Left kidney (tissue), 2 donors: ENCODE data around the gene TBXAS1. TPM values are rescaled to one million over a fixed set of nuclear protein-coding genes. Genes with fewer than 3 reads are reported as not detected.
"Not testable (repeated sequence)": the region's sequence is repeated elsewhere in the genome, so short reads cannot be mapped to it uniquely, and the experiment has no call there.

ENCODE experiments used
- DNase-seq: peaks from one replicate; pipeline ENCODE4 v3.0.0-alpha.2; 2013
- polyA plus RNA-seq: library from polyadenylated mRNA; unstranded; fragments of 120-200 nt; gene quantifications from one replicate; pipeline ENCODE4 v1.2.1, GENCODE V29; 2013; ENCODE audit not compliant: insufficient read length

TBXAS1 gene
- polyA plus RNA-seq, 1 donor, result 35.8 TPM

DNA sequence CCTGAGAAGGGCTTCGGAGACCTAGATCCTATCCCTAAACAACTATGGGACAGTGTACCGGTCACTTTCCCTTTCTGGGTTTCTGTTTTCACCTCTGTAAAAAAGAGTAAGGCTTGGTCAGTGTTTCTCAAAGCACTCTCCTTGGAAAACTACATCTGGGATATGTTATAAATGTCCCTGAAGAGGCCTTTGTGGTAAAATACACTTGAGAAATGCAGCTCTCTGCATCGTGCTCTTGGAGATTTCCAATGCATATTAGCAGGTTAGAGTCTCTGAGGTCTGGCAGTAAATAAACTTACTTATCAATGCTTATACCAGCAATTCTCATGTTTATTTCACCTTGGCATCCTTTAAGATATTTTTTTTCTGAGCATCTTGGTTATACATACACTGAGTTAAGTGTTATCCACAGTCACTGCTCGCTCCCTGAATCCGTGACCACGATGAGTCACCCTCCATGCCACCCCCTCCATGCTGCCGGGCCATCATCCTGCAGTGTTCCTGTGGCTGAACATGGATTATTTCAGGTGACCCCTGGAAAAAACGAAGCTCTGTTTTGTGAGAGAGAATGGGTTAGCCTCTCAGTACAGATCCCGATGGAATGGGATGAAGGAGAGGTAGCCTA, 3.3 kb upstream of the TBXAS1 start:
- DNase-seq, result no peak

DNA sequence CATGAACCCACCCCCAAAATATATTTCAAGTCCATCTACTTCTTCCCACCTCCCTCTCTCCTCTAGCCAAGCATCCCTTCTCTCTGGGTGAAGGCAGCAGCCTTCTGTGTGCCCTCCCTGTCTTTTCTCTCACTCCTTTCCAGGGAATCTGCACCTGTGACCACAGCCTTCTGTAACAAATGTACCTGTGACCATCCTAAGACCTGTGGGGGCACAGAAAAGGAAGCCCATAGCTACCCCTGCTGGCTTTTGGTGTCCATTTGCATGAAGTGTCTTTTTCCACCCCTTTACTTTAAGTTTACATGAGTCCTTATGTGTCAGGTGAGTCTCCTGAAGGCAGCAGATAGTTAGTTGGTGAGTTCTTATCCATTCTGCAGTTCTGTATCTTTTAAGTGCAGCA, 2.0 kb upstream of the TBXAS1 start:
- DNase-seq, result no peak

DNA sequence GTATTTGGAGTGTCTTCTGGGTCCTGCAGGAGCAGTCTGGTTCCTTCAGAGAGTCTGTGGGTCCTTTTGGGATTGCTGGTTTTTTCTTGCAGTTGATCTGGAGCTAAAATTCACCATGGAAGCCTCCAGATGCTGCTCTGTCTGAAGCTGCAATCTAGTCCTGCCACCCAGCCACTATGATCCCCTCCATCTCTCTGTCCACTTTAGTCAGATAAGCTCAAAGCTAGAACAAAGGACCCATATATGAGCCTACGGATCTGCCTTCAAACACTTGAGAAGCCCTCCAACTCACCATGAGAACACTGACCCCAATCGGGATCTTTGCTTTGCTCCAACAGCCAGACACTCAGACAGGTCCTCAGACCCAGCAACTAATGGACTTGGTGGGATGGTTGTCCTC, 618 bp upstream of the TBXAS1 start:
- DNase-seq, result no peak

DNA sequence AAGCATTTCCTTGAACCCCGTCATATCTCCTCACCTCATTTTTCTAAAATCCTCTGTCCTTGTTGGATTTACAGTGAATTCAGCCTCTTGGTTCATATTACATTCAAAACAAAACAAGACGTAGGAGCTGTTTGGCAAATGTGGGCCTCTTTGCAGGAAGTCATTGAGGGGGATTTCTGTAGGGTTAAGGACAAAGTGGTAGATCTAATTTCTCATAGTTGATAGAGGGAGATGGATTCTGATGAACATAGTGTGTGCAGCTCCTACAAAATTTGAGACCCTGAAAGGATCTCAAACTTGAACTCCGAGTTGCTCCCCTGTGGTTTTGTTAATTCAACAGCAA, 682 bp downstream of the TBXAS1 start:
- no peak for DNase-seq

DNA sequence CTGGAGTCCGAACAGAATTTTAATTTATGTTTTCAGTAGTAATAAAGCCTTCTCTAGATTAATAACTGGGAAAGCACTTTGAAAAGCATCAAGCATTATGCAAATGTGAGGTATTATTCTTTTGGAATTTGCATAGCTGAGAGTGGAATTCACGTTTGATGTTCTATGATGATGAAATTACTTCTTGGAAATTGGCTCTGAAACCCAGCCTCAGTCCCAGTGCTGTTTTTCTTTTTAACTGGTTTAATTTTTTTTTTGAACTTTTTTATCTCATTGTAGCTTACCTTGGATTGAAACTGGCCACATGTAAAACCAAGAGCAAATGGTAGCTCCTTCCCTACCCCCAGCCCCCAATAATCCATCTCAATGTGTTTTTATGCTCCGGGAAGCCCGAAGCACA, 1.2 kb downstream of the TBXAS1 start:
- DNase-seq, result no peak

DNA sequence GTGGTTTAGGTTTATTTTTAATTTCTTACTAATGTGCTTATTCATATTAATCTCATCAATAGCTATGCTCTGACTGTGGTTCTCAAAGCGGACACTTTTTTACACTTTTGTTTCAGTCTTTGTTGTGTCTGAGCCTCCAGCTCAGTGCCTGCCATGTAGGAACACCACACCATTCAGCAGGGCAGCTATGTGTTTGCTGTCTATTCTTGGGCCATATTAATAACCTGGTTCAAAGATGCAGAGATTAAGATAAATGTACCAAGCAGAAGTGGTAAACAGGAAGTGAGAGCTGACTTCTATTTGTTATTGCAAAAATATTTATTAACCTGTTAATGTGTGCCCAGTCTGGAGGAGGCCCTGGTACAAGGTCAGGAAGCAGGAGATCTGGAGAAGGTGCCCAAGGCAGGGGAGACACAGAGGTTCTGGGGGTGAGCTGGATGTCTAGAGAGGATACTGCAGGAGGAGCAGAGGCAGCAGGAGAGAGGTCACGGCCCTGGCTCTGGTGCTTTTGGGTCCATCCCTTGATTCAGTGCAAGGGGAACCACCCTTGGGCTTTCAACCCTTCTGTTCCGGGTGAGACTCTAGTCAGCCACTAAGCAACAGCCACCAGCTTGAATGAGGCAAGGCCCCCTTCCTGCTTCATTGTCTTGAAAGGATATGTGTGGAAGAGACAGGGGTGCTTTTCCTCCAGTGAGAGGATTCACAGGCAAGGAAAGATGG, 1.9 kb downstream of the TBXAS1 start:
- no peak for DNase-seq

DNA sequence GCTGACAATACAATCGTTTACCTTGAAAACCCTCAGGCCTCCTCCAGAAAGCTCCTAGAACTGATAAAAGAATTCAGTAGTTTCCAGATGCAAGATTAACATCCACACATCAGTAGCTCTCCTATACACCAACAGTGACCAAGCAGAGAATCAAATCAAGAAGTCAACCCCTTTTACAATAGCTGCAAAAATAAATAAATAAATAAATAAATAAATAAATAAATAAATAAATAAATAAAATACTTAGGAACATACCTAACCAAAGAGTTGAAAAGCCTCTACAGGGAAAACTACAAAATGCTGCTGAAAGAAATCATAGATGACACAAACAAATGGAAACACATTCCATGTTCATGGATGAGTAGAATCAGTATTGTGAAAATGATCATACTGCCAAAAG, 6.8 kb downstream of the TBXAS1 start:
- not testable (repeated sequence) for DNase-seq

DNA sequence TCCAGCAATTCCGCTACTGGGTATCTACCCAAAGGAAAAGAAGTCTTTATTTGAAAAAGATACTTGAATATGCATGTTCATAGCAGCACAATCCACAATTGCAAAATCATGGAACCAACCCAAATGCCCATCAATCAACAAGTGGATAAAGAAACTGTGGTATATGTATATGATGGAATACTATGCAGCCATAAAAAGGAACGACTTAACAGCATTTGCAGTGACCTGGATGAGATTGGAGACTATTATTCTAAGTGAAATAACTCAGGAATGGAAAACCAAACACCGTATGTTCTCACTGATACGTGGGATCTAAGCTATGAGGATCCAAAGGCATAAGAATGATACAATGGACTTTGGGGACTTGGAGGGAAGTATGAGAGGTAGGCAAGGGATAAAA, 8.2 kb downstream of the TBXAS1 start:
- not testable (repeated sequence) for DNase-seq

DNA sequence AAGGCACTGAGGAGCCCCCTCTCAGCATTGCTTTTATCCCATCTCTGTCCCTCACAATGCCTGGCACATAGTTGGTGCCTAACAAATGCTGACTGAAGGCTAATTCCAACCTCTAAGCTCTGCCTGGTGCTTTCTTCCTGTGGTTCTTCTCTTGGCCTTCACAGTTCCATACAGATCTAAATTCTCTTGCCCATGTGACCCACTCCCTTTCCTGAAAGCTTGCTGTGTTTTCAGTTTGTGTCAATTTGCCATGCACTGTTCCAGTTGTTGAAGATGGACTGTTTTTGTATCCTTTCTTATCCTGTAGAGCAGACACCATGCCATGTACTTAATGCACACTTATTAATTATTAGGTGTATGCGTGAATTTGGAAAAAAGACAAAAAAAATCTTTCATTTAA, 9.2 kb downstream of the TBXAS1 start:
- DNase-seq, result no peak

DNA sequence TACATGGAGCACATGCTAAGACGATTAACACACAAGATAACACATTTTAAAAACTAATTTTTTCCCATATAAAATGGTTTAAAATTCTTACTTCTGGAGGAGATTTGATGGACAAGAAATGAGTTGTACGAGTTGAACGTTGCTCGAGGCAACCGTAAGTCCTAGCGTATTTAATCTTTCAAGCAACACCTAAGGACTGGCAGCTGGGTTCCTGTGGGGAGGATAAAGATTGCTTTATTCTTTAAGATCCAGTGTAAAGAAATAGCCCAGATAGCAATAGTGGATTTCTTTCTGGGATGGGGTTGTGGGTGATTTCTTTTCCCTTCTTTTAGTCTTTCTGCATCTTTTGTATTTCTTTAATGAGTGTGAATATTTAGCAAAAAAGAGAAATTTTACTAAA, 9.8 kb downstream of the TBXAS1 start:
- DNase-seq, result no peak

DNA sequence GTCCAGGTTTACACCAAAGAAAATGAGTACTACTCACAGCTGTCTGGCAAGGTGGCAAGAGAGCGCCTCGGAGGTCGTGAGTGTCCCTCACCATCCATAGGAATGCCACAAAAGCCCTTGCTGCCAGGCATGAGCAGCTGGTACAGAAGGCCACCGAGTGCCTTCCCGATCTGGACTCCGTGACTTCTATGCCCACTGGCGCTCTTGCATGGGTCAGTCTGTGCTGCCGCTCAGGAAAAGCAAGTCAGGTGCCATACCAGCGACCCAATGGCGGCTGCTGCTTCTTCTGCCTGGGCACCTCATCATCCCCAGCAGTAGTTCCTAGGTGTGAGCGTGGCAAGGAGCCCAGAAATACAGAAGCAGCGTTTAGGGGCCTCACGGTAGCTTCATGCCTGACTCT, 11.7 kb downstream of the TBXAS1 start:
- no peak for DNase-seq

DNA sequence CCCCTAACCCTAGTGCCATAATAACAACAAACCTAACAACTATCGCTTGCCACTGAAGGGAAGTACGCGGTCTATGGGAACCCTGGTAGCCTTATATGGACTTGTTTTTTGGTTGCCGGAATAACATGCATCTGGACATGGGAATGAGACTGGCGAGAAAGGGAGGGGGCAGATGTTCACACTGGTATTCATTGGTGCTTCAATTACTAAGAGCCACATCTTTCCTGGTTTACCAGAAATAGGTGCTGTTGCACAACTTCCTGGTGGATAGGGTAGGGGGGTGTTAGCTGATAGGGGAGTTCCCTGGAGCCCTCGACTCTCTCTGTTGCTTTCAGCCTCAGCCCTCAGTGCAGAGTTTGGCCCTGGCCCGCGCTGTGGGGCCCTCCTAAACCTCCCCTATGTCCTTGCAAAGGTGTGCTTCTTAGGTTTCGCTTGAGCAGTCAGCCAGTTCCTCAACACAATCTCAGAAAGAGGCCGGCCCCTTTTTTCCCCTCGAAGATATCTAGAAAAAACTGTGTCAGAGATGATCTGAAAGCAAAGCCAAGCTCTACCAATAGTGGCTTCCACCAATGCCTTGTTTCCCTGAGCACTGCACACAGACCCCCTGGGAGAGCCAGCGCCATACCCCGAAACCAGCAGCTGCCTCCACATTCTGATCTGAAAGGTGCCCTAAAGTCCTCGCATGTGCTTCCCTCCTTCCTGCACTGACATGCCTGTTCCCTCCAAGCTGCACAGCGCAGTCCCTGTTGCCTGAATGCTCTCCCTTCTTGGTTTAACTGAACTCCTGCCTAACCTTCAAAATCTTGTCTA, 13.5 kb downstream of the TBXAS1 start:
- DNase-seq, result no peak

DNA sequence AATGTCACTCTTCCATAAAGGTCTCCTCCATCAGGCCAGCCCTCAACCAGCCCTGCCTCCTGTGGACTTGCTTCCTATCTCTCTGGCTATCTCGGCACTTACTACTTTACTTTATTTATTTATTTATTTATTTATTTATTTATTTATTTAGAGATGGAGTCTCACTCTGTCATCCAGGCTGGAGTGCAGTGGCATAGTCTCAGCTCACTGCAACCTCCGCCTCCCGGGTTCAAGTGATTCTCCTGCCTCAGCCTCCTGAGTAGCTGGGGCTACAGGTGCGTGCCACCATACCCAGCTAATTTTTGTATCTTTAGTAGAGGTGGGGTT, 14.1 kb downstream of the TBXAS1 start:
- DNase-seq, result not testable (repeated sequence)

DNA sequence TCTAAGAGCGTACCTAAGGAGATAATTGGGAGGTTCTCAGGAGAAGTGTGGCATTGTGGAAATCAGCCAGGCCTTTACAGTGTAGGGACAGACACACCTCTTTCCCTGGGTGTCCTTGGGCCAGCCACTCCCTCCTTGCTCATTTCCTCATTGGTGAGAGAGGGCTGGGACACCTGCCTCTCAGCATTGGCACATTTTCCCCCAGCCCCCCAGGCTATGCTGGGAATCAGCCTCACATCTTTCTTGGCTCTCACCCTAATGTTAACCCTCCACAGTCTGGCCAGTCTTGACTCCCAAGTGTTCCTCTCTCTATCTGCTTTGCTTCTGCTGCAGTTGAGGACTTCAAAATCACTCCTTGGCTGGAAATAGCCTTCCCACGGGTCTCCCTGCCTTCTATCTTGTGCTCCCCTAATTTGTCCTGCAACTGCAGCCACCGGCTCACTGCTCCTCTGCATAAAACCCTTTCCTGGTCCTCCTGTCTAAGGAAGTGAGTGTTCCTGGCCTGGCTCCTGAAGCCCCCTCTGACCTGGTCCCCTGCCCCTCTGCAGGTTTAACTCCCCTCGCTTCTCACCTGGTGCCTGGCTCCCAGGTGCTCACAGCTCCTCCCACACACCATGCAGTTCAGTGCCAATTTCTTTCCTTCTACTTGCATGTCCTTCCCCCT, 15.8 kb downstream of the TBXAS1 start:
- DNase-seq, result no peak

DNA sequence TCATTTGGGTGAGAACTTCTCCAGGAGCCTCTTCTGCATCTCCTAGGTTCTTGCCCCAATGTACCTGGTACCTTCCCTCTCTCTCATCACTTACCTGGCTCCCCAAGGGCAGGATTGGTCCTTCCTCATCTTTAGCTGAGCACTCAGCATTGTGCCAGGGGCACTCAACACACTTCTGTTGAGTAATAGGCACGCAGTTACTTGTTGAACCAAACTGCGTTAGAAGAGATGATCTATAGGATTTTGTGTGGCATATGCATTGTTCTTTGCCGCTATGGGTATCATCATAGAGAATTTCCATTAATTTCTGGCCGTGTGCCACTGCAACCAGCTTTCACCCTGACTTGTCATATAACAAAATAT, 16.4 kb downstream of the TBXAS1 start:
- DNase-seq, result no peak

DNA sequence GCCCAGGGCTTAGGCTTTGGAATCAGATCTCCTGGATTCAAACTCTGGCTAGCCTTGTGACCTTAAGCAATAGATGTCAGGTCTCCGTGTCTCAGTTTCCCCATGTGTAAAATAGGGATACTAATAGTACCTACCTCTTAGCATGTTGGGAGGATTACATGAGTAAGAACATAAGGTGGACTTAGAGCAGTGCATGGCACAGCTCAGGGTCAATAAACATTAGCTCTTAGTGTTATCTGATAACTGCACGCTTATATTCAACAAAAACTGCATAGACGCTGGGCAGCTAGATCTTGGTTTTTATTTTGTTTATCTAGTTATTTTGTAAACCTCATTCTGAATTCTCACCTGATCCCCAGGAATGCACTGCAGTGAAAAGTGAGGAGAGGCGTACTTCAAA, 17.2 kb downstream of the TBXAS1 start:
- no peak for DNase-seq

DNA sequence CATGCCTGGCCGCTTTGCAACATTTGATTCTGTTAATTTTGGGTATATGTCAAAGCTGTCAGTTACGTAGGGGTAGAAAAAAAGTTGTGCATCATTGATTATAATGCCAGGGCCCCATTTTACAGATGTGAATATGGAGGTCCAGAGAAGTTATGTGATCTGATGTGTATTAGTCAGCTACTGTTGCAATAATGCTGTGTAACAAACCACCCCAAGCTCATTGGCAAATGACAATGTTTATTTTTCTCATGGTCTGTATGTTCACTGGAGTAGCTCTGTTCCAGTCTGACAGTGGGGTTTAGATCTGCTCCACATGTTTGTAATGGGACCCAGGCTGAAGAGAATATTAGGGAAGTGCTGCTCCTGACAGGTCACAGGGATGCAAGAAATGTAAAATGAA, 19.2 kb downstream of the TBXAS1 start:
- DNase-seq, result no peak

DNA sequence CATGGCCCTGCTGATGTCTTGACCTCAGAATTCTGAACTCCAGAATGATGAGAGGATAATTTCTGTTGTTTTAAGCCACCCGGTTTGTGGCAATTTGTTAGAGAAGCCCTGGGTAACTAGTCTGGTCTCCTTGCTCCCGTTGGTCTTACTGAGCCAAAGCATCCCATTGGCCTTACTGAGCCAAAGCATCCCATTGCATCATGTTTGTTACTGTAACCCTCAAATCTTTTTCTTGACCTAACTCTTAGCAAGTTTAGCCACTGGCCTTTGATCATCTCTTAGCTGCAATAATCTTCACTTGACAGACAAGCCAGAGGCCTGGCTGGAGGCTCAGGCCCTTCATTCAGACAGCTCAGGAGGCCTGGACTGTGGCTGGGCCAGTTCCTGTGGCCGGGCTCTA, 21.8 kb downstream of the TBXAS1 start:
- DNase-seq, result no peak

DNA sequence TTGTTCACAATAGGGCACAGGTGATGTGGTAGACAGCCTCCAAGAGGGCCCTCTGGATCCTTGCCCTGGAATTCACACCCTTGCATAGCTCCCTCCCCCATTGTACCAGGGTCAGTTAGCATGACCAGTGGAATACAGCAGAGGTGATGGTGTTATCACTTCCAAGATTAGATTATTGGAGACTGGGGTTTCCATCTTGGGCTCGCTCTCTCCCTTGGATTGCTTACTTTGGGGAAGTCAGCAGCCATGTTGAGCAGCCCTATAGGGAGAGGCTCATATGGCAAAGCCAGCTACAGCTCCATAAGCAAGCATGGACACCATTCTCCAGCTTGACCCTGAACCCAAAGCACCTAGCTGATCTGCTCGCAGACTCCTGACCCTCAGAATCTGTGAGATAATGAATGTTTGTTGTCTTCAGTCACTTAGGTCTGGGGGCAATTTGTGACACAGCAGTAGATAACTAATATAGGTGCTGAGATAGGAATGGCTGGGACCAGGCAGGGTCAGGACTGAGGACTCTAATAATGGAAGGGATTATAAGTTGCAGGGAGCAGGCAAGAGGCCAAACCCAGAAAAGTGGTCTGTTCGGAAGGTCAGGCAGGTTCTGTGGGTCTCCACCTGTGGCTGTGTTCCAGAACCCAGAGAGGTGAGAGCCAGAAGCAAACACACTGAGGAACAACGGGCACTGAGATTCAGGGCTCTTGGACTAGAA, 22.9 kb downstream of the TBXAS1 start:
- no peak for DNase-seq

DNA sequence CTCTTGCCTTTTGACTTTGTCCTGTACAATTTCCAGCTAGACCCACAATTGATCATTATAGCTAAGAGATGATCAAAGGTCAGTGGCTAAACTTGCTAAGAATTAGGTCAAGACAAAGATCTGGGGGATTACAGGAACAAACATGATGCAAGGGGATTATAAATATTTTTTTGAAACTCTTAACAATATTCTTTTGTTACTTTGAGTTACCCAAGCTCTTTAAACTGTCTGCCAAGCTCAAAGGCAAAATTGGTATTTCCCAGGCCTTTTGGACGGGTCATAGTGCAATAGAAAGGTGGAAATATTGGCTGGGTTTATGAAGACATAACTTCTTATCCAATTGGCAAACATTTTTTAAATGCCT, 23.4 kb downstream of the TBXAS1 start:
- no peak for DNase-seq

DNA sequence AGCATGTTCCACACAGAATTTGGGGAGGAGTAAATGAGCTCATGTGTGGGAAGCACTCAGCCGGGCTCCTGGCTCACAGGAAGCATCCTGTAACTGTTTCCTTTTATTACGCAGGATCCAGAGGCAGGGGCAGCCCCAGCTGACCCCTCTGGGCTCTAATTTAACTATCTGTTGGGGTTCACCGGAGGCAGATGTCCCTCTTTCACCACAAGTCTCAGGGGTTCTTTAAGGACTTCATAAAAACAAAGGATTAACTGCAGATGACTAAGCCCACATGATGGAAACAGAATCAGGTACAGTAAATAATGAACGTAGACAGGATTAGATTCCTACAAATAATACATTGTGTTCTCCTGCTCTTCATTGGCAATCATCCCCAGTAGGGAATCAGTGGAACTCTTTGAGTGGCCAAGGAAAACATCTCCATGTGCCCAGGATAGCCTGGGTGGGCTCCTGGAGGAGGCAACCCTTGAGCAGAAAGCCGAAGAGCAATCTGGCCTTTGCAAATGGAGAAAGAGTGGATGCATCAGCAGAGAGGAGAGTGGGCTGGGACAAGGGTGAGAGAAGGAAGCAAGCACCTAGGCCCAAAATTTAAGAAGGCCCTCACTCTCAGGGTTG, 24.6 kb downstream of the TBXAS1 start:
- no peak for DNase-seq

DNA sequence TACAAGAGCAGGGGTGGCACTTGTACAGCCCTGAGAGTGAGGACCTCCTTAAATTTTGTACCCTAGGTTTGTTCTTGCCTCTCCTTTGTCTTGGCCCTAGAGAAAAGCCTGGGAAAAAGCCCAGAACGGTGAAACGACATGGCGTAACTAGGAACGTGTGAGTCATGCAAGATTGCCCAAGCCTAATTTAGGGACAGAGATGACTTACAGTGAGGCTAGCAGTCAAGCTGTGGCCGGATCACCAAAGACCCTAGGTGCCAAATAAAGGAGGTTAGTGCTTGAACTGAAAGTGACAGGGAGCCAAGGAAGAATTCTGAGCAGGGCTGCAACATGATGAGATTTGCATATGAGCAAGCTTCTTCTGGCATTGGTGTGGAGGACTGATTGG, 25.1 kb downstream of the TBXAS1 start:
- DNase-seq, result no peak
